ENCODE data around the gene GAK. TPM values are rescaled to one million over a fixed set of nuclear protein-coding genes. Genes with fewer than 3 reads are reported as not detected.
"Not testable (repeated sequence)": the region's sequence is repeated elsewhere in the genome, so short reads cannot be mapped to it uniquely, and the experiment has no call there.

Gene GAK
- total RNA-seq, 1 donor from 2014 or later: 146 TPM

DNA sequence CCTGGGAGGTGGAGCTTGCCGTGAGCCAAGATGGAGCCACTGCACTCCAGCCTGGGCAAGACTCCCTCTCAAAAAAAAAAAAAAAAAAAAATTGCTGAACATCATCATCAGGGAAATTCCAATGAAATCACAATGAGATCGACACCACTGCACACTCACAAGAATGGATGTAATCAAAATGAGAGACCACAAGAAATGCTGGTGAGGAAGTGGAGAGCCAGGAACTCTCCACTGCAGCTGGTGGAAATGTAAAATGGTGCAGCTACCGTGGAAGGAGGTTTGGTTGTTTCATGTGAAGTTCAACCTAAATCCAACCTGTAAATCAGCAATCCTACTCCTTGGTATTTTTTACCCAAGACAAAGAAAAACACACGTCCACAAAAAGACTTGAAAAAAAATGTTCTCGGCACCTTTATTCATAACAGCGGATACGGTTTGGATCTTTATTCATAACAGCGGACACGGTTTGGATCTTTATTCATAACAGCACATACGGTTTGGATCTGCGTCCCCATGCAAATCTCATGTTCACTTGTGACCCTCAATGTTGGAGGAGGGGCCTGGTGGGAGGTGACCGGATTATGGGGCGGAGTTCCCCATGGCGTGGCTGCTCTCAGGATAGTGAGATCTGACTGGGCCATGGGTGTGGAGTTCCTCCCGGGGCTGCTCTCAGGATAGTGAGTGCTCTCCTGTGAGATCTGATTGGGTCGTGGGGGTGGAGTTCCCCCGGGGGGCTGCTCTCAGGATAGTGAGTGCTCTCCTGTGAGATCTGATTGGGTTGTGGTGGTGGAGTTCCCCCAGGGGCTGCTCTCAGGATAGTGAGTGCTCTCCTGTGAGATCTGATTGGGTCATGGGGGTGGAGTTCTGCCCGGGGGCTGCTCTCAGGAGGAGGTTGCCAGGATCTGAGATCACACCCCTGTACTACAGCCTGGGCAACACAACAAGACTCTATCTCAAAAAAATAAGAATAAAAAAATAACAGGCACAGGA lies 7.7 kb downstream of the GAK start:
- peaks cover 23% of the 10 kb centered on the region for H3K36me3 Mint-ChIP-seq (ENCODE audit: low read depth)
- peak overlapping the region; percentile 77 for H3K27ac Mint-ChIP-seq
- peaks cover 50% of the 10 kb centered on the region for H3K4me1 Mint-ChIP-seq (ENCODE audit: low read depth)
- intact Hi-C loops (cut with micrococcal nuclease): loop anchor here (1.0 kb wide), 2 partner anchors 8 to 45 kb away; partner anchors contain the start of genes GAK and TMEM175
- H3K4me3 Mint-ChIP-seq: peak overlapping the region; percentile 53
- no peaks in the 10 kb centered on the region for H3K9me3 Mint-ChIP-seq
- H3K27me3 Mint-ChIP-seq (ENCODE audit: insufficient read depth): no peaks in the 10 kb centered on the region
- DNase-seq (ENCODE audit: low spot score): no peak

DNA sequence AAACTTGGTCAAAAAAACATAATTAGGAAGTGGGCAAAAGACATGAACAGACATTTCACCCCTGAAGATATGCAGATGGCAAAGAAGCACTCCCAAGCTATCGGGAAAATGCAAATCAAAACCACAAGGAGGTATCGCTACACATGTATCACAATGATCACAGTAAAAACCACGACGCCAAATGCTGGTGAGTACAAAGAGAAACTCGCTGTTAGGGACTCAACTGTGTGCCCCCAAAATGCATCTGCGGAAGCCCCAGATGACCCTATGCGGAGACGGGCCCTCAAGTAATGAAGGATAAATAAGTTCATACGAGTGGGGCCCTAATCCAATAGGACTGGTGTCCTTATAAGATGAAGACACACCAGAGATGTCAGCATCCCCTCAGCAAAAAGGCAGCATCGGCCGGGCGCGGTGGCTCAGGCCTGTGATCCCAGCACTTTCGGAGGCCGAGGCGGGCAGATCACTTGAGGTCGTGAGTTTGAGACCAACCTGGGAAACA lies 10.2 kb downstream of the GAK start:
- Mint-ChIP-seq H3K9me3 (no peaks in the 10 kb centered on the region), H3K27ac (peak overlapping the region; percentile 64), H3K27me3 (ENCODE audit: insufficient read depth) (no peaks in the 10 kb centered on the region), H3K4me1 (ENCODE audit: low read depth) (peaks cover 48% of the 10 kb centered on the region), H3K36me3 (ENCODE audit: low read depth) (peaks cover 30% of the 10 kb centered on the region), H3K4me3 (peak overlapping the region; percentile 34)
- intact Hi-C loops (cut with micrococcal nuclease): no loop called here
- DNase-seq (ENCODE audit: low spot score): no peak

DNA sequence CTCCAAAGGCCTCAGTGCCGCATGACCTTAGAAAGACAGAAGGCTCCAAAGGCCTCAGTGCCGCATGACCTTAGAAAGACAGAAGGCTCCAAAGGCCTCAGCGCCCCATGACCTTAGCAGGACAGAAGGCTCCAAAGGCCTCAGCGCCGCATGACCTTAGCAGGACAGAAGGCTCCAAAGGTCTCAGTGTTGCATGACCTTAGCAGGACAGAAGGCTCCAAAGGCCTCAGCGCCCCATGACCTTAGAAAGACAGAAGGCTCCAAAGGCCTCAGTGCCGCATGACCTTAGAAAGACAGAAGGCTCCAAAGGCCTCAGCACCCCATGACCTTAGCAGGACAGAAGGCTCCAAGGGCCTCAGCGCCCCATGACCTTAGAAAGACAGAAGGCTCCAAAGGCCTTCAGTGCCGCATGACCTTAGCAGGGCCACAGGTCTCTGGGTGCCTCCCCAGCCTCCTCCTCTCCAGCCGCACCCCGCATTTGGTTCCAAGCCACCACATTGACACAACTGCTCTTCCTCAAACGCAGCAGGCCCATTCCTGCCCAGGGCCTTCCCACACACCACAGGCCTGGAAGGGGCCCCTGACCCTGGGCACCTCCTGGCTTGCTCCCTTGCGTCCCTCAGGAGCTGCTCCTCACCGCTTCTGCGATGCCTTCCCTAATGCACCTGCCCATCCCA lies 13.0 kb downstream of the GAK start:
- H3K36me3 Mint-ChIP-seq (ENCODE audit: low read depth): peaks cover 26% of the 10 kb centered on the region
- H3K4me1 Mint-ChIP-seq (ENCODE audit: low read depth): peaks cover 49% of the 10 kb centered on the region
- DNase-seq (ENCODE audit: low spot score); H3K9me3 Mint-ChIP-seq; intact Hi-C loops (cut with micrococcal nuclease); H3K27me3 Mint-ChIP-seq (ENCODE audit: insufficient read depth); H3K27ac Mint-ChIP-seq; H3K4me3 Mint-ChIP-seq: not testable (repeated sequence)

DNA sequence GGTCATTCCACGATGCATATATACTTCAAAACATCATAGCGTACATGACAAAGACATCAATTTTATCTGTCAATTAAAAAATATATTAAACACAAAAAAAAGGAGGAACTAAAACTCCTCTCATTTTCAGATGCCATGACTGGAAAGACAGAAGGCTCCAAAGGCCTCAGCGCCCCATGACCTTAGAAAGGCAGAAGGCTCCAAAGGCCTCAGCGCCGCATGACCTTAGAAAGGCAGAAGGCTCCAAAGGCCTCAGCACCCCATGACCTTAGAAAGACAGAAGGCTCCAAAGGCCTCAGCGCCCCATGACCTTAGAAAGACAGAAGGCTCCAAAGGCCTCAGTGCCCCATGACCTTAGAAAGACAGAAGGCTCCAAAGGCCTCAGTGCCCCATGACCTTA lies 13.5 kb downstream of the GAK start:
- H3K4me3 Mint-ChIP-seq; H3K9me3 Mint-ChIP-seq; H3K27me3 Mint-ChIP-seq (ENCODE audit: insufficient read depth); DNase-seq (ENCODE audit: low spot score); intact Hi-C loops (cut with micrococcal nuclease); H3K27ac Mint-ChIP-seq: not testable (repeated sequence)
- H3K36me3 Mint-ChIP-seq (ENCODE audit: low read depth): peaks cover 26% of the 10 kb centered on the region
- peaks cover 48% of the 10 kb centered on the region for H3K4me1 Mint-ChIP-seq (ENCODE audit: low read depth)

DNA sequence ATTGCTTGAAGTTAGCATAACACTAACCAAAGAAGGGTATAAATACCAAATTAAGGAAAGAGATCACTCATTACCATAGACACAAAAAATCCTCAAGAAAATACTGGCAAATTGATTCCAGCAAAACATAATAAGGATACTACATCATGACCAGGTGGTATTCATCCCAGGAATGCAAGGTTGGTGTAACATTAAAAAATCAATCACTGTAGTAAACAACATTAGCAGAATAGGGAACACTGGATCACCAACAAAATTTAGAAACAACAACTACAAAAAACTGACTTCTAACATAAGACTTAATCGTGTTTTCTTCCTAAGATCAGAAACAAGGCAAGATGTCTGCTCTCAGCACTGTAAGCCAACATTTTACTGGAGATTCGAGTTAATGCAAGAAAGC lies 14.1 kb downstream of the GAK start:
- intact Hi-C loops (cut with micrococcal nuclease): no loop called here
- H3K36me3 Mint-ChIP-seq (ENCODE audit: low read depth): peaks cover 26% of the 10 kb centered on the region
- no peak overlapping the region for H3K27ac Mint-ChIP-seq
- H3K27me3 Mint-ChIP-seq (ENCODE audit: insufficient read depth): no peaks in the 10 kb centered on the region
- no peak overlapping the region for H3K4me3 Mint-ChIP-seq
- no peak for DNase-seq (ENCODE audit: low spot score)
- H3K4me1 Mint-ChIP-seq (ENCODE audit: low read depth): peaks cover 45% of the 10 kb centered on the region
- H3K9me3 Mint-ChIP-seq: no peaks in the 10 kb centered on the region

DNA sequence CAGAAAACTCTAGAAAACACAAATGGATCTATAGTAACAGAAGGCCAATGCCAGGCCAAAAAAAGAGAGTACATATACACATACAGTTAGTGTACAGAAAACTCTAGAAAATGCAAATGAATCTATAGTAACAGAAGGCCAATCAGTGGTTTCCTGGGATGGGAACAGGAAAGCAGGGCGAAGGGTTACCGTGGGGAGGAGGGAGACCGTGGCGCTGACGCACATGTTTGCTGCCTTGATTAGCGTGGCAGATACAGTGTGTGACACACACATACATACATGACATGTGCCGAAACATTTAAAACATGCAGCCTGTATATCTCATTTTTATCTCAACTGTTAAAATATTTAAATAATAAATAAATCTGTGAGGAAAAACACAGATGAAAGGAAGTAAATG lies 14.7 kb downstream of the GAK start:
- Mint-ChIP-seq H3K27me3 (ENCODE audit: insufficient read depth) (no peaks in the 10 kb centered on the region), H3K4me3 (no peak overlapping the region), H3K36me3 (ENCODE audit: low read depth) (peaks cover 26% of the 10 kb centered on the region), H3K9me3 (no peaks in the 10 kb centered on the region), H3K27ac (no peak overlapping the region), H3K4me1 (ENCODE audit: low read depth) (peaks cover 40% of the 10 kb centered on the region)
- DNase-seq (ENCODE audit: low spot score): no peak
- intact Hi-C loops (cut with micrococcal nuclease): no loop called here

DNA sequence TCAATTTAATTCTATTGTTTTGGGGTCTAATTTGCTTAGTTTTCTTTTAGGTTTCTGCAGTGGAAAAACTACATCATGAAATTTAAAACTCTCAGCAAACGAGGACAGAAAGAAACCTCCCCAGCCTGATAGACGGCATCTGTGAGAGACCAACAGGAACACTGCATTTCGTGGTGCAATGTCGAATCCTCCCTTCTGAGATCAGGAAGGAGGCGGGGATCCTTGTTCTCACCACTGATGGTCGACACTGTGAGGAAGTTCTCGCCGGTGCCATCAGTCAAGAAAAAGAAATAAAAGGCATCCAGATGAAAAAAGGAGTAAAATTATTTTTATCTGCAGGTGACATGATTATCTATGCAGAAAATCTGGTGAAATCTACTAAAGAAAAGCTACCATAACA lies 16.5 kb downstream of the GAK start:
- H3K4me1 Mint-ChIP-seq (ENCODE audit: low read depth): peaks cover 27% of the 10 kb centered on the region
- H3K27ac Mint-ChIP-seq: peak overlapping the region; percentile 15
- peak overlapping the region; percentile 38 for H3K4me3 Mint-ChIP-seq

DNA sequence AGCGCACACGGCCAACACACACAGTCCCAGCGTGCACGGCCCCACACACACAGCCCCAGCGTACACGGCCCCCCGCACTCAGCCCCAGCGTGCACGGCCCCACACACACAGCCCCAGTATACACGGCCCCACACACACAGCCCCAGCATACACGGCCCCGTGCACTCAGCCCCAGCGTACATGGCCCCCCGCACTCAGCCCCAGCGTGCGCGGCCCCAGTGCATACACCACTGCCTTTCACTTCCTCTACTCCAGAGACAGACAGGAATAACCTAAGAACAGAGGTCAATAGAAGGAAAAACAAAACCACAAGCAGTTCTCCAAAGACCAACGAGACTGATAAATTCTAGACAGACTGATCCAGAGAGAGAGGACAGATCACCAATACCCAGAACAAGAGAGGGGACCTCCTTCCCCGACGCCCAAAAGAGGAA lies 17.1 kb downstream of the GAK start:
- no peaks in the 10 kb centered on the region for H3K9me3 Mint-ChIP-seq
- H3K36me3 Mint-ChIP-seq (ENCODE audit: low read depth): peaks cover 24% of the 10 kb centered on the region
- H3K4me1 Mint-ChIP-seq (ENCODE audit: low read depth): peaks cover 27% of the 10 kb centered on the region
- peak overlapping the region; percentile 25 for H3K27ac Mint-ChIP-seq
- H3K4me3 Mint-ChIP-seq: peak overlapping the region; percentile 19
- no peak for DNase-seq (ENCODE audit: low spot score)
- intact Hi-C loops (cut with micrococcal nuclease): no loop called here
- no peaks in the 10 kb centered on the region for H3K27me3 Mint-ChIP-seq (ENCODE audit: insufficient read depth)

More for the DNA sequence above, 16.5 kb downstream of the GAK start:
- Mint-ChIP-seq H3K36me3 (ENCODE audit: low read depth) (peaks cover 26% of the 10 kb centered on the region), H3K9me3 (no peaks in the 10 kb centered on the region), H3K27me3 (ENCODE audit: insufficient read depth) (no peaks in the 10 kb centered on the region)
- DNase-seq (ENCODE audit: low spot score): no peak
- intact Hi-C loops (cut with micrococcal nuclease): no loop called here

DNA sequence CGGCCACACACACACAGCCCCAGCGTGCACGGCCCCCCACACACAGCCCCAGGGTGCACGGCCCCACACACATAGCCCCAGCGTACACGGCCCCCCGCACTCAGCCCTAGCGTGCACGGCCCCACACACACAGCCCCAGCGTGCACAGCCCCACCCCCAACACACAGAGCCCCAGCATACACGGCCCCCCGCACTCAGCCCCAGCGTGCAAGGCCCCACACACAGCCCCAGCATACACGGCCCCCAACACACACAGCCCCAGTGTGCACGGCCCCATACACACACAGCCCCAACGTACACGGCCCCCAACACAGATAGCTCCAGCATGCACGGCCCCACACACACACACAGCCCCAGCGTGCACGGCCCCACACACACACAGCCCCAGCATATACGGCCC lies 17.6 kb downstream of the GAK start:
- Mint-ChIP-seq H3K27ac (no peak overlapping the region), H3K4me1 (ENCODE audit: low read depth) (peaks cover 27% of the 10 kb centered on the region), H3K9me3 (no peaks in the 10 kb centered on the region), H3K36me3 (ENCODE audit: low read depth) (peaks cover 22% of the 10 kb centered on the region), H3K27me3 (ENCODE audit: insufficient read depth) (no peaks in the 10 kb centered on the region), H3K4me3 (no peak overlapping the region)
- intact Hi-C loops (cut with micrococcal nuclease): no loop called here
- DNase-seq (ENCODE audit: low spot score): no peak

DNA sequence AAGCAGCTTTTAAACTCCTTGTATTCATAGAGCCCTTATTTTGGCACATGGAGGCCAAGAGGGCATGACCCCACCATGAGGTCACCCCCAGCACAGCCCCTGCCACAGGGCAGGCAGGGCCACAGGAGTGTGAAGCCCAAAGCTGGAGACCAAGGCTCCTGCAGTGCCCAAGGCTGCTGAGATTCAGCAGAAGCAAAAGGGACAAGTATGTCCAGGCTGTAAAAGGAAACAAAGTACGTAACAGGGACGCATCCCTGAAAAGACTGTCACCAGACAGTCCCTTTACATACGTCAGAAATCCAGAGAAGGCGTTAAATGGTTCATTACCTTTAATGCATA lies 18.9 kb downstream of the GAK start:
- Mint-ChIP-seq H3K9me3 (no peaks in the 10 kb centered on the region), H3K4me1 (ENCODE audit: low read depth) (peaks cover 27% of the 10 kb centered on the region), H3K27ac (no peak overlapping the region), H3K4me3 (no peak overlapping the region), H3K27me3 (ENCODE audit: insufficient read depth) (no peaks in the 10 kb centered on the region), H3K36me3 (ENCODE audit: low read depth) (peaks cover 27% of the 10 kb centered on the region)
- intact Hi-C loops (cut with micrococcal nuclease): no loop called here
- no peak for DNase-seq (ENCODE audit: low spot score)

DNA sequence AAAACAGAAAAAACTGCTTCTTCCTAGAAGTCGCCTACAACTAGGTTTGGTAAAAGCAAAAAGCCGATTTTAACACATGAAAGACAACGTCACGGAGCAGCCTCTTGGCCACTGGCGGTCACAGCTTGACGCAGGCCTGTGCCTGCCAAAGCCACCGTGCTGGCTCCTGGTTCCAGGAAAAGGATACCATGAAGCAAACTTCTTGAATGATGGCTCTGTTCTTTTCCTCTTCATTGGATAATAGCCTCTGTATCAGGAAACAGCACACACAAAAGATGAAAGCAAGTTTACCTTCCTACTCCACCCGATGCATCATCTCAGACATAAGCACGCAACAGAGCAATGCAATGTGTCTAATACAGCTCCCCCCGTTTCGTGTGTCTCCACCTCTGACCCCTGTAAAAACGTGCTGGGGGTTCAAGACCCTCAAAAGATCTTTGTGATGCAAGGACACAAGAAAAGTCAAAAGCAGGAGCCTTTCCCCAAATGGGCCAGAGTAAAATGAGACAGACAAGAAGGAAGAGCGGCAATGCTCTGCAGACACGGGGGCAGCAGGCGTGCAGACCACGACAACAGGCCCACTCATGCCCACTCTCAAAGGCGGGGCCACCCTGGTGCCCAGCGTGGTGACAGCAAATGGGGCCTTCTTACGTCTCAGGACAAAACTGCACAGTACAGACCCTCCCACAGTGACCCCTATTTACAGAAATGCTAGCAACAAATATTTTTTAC lies 19.4 kb downstream of the GAK start:
- intact Hi-C loops (cut with micrococcal nuclease): no loop called here

DNA sequence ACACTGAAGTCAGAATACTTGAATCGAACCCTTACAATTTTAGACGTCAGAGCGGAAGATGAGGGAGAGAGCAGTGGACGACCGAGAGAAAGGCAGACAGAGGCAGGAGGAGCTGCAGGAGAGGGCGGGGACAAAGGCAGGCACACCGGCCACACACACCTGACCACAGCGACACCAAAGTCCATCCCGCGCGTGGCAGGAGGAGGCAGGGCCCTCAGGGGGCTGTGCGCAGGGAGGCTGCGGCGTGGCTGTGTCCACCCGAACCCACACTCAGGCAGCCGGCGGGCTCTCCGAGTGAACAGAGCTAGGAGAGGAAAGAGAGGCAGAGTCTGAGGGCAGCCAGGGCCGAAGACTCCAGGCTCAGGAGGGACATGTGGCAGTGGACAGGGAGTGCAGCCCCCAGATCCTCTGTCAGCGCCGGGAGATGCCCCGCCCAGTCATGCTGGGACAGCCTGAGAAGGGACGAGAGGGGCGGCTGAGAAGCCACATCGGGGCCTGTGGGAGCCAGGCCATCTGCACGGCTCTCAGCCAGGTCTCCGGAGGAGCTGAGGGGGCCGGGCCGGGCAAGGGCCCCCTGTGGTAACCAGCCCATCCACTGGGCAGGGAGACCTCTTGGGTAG lies 20.1 kb downstream of the GAK start:
- no peak overlapping the region for H3K4me3 Mint-ChIP-seq
- no peak for DNase-seq (ENCODE audit: low spot score)
- no peaks in the 10 kb centered on the region for H3K27me3 Mint-ChIP-seq (ENCODE audit: insufficient read depth)
- no peaks in the 10 kb centered on the region for H3K9me3 Mint-ChIP-seq
- intact Hi-C loops (cut with micrococcal nuclease): no loop called here
- peaks cover 22% of the 10 kb centered on the region for H3K36me3 Mint-ChIP-seq (ENCODE audit: low read depth)
- H3K4me1 Mint-ChIP-seq (ENCODE audit: low read depth): peaks cover 22% of the 10 kb centered on the region
- H3K27ac Mint-ChIP-seq: no peak overlapping the region

More for the DNA sequence above, 19.4 kb downstream of the GAK start:
- no peaks in the 10 kb centered on the region for H3K9me3 Mint-ChIP-seq
- peaks cover 27% of the 10 kb centered on the region for H3K4me1 Mint-ChIP-seq (ENCODE audit: low read depth)
- H3K36me3 Mint-ChIP-seq (ENCODE audit: low read depth): peaks cover 23% of the 10 kb centered on the region
- no peak overlapping the region for H3K4me3 Mint-ChIP-seq
- H3K27ac Mint-ChIP-seq: no peak overlapping the region
- DNase-seq (ENCODE audit: low spot score): no peak
- no peaks in the 10 kb centered on the region for H3K27me3 Mint-ChIP-seq (ENCODE audit: insufficient read depth)
